ENCODE data around the gene PRDM4.

Gene PRDM4, protein sequence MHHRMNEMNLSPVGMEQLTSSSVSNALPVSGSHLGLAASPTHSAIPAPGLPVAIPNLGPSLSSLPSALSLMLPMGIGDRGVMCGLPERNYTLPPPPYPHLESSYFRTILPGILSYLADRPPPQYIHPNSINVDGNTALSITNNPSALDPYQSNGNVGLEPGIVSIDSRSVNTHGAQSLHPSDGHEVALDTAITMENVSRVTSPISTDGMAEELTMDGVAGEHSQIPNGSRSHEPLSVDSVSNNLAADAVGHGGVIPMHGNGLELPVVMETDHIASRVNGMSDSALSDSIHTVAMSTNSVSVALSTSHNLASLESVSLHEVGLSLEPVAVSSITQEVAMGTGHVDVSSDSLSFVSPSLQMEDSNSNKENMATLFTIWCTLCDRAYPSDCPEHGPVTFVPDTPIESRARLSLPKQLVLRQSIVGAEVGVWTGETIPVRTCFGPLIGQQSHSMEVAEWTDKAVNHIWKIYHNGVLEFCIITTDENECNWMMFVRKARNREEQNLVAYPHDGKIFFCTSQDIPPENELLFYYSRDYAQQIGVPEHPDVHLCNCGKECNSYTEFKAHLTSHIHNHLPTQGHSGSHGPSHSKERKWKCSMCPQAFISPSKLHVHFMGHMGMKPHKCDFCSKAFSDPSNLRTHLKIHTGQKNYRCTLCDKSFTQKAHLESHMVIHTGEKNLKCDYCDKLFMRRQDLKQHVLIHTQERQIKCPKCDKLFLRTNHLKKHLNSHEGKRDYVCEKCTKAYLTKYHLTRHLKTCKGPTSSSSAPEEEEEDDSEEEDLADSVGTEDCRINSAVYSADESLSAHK

DNA sequence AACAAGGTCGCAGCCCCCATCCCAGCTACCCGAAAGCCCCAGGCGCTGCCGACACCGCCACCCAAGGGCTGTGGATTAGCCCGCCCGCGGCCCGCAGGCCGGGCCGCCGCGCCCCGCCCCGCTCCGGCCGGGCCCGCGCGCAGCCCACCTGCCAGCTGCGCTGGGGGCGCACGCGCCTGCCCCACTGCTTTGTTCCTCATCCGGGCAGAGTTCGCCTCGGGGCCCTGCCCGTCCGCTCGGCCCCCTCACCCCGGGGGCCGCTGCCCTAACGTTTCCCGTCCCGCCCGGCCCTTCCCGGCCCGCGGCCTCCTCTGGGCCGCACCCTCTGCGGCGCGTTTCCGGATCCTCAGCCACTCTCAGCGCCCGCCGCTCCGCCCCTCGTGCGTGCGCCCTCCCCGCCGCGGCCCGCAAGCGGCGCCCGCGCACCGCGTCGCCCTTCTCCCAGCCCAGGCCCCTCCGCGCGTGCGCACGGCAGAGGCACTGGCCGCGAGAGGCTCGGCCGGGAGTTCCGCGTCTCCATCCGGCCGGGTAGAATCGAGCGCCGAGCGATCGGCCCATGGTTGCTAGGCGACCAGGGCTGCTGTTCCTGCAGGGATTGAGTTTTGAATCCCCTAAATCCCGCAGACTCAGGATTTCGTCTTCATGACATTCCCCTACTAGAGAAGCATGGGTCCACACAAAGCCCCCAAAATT, at the start of gene PRDM4:
PRDM4 (minus strand) TSS at position 329 of the 693 bp plus-strand sequence. CDS start 622 bp downstream, outside the sequence.
- peak; percentile 89 for DNase-seq

DNA sequence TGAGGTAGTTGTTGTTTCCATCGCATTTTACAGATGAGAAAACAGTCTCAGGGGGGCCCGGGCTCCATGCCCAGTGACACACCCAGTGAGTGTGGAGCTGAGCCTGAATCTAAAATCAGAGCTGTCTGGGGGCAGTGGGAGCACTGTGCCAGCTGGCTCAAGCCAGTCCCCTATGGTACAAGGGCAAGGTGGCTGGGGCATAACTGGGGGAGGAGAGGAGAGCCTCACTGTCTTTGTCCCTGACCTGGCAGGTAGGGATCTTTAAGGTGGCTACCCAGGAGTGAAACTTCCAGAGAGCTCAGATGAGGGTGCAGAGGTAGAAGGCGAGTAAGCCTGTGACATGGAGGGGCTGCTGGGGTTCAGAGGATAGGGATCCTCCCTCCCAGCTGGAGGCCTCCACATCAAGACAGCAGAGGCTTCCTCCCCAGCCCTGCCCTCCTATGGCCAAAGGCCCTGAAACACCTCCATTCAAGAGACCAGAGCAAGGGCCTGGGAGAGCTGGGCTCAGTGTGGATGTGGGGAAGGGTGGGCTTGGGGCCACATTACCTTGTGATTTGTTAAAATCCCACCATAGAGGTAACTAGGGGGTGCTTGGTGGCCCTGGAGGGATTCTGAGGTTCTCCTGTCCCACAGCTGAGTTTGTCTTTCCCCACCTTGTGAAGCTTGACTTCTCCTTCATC, 46.7 kb upstream of the PRDM4 start:
- DNase-seq: no peak

DNA sequence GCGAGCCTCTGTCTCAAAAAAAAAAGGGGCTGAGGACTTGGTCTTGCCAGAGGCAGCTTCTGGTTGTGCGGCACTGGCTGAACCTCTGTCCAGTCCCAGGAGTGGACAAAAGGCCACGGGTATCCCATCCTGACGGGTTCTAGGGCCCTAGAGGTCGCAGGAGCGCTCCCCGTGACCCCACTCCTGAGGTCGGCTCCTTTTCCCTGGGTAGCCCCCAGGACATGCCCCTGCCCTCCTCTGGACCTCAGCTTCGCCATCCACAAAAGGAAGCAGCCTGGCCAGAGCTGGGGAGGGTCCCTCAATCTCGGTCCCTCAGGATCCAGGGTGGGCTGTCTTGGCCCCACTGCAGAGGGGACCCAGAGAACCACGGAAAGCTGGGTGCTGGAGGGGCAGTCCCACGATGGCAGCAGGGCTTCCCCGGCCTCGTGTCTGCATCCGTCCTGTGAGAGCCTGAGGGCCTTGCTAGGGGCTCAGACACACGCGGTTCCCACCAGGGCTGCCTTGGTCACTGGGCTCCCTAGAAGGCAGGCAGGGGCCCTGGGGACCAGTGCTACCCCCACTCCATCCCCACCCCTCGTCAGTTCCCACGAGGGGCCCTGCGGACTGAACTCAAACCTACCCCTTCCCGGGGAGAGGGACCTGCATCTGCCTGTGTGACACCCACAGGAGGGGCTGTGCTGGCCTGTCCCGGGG, 44.7 kb upstream of the PRDM4 start:
- no peak for DNase-seq

DNA sequence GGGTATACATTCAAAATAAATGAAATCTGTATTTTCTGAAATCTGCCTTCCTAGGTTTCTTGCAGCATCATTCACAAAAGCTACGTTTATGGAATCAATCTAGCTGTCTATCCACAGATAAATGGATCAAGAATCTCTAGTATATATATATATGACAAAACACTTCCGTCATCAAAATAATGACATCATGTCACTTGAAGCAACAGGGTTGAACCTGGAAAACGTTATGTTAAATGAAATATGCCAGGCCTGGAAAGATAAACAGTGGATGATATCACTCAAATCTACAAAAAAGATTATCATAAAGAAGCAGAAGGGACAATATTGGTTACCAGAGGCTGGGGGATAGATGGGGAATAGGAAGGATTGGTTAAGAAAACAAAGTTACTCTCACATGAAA, 42.2 kb upstream of the PRDM4 start:
- DNase-seq: no peak

DNA sequence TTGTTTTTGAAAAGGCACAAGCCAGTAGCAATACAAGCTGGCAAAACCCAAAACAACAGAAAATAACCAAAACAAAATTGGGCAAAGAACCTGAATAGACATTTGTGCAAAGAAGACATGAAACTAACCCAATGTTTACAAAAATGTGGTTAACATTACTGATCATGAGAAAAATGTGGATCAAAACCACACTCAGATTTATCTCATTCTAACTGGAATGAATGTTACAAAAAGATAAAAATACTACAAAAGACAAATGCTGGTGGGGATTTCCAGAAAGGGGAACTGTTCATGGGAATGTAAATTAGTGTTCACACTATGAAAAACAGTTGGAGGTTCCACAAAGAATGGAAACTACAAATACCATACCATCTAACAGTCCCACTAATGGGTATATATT, 40.2 kb upstream of the PRDM4 start:
- no peak for DNase-seq

DNA sequence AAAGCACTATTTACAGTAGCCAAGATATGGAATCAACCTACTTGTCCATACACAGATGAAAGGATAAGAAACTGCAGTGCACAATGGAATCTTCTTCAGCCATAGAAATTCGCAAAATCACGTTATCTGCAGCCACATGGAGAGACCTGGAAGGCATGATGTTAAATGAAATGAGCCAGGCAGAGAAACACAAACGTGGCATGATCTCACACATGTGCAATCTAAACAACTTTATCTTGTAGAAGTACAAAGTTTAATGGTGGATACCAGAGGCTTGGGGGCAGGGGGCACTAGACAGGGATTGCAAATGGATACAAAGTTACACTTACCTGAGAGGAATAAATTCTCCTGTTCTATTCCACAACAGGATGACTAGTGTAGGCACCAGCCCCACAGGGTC, 37.6 kb upstream of the PRDM4 start:
- no peak for DNase-seq

DNA sequence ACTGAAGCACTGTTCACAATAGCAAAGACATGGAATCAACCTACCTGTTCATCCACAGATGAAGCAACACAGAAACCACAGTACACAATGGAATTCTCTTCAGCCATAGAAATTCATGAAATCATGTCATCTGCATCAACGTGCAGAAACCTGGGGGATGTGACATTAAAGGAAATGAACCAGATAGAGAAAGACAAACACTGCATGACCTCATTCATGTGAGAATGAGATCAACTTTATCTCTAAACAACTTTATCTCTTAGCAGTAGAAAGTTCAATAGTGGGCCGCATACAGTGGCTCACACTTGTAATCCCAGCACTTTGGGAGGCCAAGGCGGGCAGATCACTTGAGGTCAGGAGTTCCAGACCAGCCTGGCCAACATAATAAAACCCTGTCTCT, 33.5 kb upstream of the PRDM4 start:
- no peak for DNase-seq

DNA sequence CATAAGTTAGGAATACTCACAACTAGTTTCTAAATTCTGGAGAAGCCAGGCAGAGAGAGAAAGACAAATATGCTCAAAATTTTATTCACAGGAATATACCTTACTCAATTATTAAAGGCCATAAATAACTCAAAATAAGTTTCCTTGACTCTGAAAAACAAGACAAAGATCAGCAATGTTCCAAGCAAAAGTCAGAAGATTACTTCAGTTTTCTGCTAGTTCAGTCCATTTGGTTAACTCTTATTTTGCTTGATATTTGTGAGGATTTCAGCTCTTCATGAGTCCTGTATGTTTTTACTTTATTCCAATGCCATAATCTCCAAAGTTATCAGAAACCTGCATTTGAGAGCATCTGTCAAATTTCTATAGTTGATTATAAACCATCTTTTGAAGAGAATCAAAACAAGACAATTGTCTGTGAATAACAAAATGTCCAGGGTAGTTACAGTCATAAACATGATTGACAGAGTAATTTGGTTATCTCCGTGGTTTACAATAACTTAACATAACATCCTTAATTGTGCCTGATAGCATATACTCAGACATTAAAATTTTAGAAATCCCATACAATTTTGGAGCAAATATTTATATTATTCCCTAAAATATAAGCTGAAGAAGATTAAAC, 30.6 kb upstream of the PRDM4 start:
- DNase-seq: no peak

DNA sequence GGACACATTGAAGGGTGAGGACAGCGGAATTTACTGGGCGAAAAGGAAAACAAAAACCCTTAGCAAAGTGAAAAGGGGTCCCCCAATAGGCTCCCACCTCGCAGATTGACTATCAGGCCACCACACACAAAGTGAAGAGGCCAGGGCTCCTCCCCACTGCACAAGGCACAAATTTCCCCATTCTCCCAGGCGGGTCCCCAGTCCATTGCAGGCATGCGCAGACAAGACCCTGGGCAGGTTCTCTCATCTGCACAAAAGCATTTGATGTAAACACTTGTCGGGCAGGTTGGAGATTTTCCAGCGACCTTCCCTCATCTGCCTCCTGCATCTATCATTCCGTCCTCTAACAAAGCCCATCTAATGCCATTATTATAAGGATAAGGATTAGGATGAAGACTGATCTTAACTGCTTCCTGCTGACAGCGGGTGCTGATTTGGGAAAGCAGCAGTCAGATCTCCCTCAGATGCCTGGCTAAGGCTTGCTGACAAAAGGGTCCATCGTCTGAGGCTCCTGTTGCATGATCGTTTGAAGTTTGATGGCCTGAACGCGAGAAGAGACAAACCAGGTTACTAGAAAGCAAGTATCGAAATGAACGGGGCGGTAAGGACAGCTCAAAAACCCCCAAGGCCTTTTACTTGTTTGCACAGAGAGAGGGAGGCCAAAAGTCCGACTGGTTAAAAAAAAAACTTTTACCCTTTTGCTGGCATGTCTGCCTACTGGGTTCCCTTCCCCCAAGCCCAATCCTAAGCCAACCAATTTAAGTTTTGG, 27.9 kb upstream of the PRDM4 start:
- DNase-seq: no peak

DNA sequence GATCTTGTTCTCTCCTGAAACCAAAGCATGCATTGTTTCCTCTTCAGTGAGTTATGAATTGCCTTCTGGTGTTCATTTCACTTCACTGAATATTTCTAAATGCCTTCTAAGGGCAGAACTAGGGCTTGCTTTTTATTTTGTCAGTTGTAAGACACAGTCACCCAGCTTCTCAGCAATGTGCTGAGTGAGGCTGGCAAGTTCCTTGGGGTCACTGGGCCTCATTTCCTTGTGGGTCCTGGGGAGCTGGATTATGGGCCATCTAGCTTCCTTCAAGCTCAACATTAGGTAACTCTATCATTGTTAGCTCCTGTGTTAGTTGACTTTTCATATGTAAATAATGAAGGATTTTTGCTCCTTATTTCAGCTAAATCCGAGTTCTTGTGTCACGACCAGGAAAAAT, 27.3 kb upstream of the PRDM4 start:
- DNase-seq: no peak

DNA sequence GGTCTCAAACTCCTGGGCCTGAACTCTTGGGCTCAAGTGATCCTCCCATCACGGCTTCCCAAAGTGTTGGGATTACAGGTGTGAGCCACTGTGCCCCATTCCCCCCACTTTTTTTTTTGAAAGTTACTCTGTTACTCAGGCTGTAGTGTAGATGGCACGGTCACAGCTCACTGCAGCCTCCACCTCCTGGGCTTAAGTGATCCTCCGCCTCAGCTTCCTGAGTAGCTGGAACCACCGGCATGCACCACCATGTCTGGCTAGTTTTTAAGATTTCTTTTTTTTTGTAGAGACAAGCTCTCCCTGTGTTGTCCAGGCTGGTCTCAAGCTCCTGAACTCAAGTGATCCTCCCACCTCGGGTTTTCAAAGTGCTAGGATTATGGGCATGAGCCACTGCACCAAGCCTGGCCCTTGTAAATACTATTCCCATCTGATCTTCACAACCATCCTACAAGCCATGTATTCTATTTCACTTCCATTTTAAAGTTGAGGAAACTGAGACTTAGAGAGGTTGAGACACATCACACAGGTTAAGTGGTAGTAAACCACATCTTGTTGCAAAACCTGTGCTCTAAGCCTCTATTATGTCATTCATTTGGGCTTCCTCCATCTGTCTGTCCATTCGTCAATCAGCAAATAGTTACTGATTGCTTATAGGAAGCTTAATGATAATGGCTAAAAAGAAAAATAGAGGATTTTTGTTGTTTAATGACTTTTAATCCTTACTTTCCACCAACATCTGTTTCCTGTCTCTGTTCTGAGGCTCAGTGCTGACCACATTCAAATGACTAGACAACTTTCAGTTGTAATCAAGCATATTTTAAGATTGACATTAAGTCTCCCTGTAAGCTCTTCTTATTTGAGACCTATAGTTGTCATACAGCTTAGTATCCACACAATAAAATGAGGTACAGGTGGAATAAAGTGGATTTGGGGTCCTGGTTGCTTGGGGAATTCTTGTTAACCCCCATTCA, 22.8 kb upstream of the PRDM4 start:
- DNase-seq: no peak

DNA sequence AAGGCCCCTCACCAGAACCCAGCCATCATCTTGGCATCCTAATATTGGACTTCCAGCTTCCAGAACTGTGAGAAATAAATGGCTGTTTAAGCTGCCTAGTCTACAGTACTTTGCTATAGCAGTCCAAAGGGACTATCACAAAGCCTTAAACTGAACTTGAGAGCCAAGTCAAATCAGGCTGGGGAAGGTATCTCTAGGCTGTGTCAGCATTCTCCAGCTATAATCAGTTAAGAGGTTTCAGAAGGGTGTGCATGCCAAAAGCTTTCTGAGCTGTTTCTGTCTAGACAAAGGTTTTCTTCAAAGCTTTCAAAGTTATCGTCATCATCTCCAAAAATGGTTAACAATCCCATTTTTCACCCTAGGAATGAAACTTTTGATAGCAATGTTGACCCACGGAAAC, 21.1 kb upstream of the PRDM4 start:
- DNase-seq: no peak

DNA sequence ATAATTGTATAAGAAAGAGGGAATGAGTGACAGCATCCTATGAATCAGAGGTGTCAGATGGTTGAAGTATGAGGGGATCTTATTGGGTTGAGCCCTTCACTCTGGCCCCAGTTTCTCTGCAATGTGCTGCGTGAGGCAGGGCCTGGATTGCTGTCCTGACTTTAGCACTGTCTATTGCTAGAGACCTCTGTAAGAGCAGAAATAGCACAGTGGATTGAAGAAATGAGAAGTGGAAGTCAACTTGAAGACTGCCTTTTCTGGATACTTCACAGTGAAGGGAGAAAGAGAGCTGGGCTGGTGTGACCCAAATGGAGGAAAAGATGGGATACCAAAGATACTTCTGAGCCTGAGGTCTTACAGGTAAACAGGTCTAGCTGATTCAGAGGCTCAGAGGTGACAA, 19.4 kb upstream of the PRDM4 start:
- no peak for DNase-seq

DNA sequence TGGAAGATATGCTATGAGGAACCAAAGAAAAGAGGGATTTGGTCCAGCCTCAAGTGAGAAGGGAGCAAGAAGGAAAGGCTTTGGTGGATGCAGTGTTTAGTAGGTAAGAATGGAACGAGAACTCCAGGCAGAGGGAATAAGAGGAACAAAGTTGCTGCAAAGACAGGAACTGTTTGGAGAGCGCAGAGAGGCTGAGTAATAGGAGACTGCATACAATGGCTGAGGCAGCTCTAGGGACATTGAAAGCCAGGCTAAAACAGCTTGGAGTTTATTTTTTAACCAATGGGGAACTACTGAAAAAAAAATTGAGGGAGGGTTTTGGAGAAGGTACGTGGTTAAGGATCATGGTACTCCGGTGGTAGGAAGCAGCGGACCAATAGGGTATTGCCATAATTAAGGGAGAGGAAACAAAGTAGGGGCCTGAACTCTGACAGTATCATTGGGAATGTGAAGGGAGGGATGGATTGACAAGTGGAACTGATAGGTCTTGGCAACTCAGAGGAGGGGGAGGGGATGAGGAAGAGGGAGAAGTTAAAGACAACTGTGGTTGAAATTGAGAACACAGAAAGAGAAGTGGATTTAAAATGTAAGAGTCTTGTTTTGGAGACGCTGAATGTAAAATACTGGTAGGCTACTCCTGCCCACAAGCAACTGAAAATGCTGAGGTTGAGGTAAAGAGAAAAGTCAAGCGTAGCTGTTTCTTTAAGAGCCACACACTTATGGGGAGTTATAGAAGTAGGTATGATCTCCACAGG, 18.3 kb upstream of the PRDM4 start:
- no peak for DNase-seq

DNA sequence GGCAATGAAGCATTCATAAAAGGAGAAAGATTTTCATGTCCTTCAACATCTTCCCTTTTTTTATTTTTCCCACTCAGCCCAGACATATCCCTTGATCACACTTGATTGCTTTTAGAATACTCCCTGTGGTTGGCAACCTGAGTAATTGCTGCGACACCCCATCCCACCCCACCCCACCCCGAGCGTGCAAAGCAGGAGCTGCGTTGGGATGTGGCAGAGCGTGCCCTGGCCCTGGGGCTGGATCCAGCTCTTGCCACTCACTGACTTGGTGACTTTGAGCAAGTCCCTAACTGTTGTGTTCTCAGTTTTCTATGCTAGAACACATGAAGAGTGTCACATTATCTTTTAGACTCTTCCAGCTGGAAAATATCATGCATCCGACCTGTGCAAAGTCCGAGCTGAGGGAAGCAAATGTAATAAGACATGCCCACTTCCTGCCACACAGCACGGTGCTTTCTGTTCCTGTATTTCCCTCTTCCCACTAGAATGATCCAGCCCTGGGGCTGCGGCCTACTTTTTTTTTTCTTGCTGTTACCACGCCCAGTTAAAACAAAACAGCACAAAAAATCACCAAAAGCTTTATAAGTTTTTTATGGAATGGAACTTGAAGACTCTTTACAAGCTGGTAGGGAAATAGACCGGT, 17.6 kb upstream of the PRDM4 start:
- no peak for DNase-seq

DNA sequence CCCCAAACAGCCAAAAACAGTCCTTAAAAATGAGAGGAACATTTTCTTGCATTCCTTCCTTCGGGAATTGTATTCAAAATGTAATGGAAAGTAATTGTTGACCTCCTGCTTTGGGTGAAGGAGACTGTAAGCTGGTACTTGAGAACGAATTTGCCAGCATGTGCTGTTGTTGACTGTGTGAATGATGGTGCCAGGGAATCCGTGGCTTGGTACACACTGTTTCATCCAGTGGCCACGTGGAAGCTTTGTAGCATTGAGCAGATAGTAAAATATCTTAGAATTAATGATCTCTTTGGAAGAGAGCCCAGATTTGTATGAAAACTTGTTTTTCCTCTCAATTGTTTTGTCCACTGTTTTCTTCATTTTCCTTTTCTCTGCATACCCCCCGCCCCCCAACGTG, 15.2 kb upstream of the PRDM4 start:
- DNase-seq: no peak

DNA sequence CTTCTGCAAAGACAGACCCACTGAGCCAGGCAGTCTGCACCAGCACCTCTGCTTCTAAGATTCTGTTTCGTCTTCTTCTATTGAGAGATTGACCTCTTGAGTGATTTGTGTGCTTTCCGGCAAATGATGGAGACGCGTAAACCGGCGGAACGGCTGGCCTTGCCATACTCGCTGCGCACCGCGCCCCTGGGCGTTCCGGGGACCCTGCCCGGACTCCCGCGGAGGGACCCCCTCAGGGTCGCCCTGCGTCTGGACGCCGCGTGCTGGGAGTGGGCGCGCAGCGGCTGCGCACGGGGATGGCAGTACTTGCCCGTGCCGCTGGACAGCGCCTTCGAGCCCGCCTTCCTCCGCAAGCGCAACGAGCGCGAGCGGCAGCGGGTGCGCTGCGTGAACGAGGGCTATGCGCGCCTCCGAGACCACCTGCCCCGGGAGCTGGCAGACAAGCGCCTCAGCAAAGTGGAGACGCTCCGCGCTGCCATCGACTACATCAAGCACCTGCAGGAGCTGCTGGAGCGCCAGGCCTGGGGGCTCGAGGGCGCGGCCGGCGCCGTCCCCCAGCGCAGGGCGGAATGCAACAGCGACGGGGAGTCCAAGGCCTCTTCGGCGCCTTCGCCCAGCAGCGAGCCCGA, 14.3 kb upstream of the PRDM4 start:
- DNase-seq: no peak

Measured in stimulated activated naive CD4-positive, alpha-beta T cell treated with Interleukin-2 at 50 U/mL for 16 hours (primary cell).